Stimulated activated CD8-positive, alpha-beta memory T cell treated with anti-CD3 and anti-CD28 coated beads, Interleukin-4, amount 100 ng/mL, for 4 hours (primary cell): ENCODE data around the gene NFAT5.
A peak's percentile ranks its signal among the peaks of the same experiment; 100 is the strongest.

Experiments used
- DNase-seq, 2 donors: peaks; one replicate each; pipeline ENCODE4 v3.0.0-alpha.2; 2020; ENCODE audit warnings: low read depth in 2 of 2, low spot score in 1 of 2

Gene NFAT5

DNA sequence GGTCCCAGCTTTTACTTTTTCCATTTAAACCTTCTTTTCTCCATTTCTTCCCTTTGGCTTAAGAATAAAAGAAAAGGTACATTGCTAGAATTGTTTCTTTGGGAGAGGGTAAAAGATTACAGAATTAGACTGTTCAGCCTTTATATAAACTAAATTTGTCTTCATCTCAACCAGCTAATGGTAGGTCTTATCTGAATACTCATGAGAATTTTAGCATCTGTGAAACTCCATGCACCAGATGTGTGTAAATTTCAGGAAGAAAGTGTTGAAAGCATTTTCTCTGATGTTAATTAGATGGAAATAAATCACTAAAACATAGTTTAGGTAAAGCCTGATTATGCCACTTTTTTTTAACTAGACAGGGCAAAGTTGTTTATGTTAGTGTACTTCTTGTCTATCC is 135.7 kb downstream of the NFAT5 start:
- DNase-seq = no peak

DNA sequence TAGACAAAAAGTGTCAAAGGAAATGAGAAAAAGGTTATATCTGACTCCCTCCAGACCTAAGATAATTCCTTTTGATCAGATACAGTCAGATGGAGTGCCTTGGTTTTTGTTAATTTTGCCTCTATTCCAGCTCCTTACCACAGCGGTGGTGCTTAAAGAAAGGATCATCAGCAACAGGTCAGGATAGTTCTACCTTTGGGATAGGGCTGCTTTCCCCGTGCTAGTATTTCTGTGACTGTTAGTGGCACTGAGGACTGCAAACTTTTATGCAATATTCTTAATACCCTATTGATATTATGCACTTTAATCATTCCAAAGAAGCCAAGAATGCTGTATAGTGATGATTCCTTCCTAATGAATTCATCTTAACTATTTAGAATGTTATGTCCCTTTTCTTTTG is 136.1 kb downstream of the NFAT5 start:
- DNase-seq = no peak

DNA sequence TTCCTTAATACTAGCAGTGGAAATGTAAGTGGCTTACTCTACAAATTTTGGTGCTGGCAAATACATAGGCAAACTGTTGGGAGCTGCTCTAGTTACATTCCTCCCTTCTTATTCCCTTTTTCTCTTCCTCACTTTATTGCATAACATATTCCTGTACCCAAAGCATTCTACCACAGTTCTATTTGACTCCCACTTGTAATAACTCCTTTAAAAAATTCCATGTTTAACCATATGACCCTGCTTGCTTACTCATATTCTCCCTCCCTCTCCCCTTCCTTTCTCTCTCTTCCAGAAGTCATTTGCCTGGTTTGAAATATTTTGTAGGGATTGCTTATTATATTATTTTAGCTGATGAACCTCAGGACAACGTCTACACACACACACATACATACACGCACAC is 137.9 kb downstream of the NFAT5 start:
- DNase-seq = no peak

DNA sequence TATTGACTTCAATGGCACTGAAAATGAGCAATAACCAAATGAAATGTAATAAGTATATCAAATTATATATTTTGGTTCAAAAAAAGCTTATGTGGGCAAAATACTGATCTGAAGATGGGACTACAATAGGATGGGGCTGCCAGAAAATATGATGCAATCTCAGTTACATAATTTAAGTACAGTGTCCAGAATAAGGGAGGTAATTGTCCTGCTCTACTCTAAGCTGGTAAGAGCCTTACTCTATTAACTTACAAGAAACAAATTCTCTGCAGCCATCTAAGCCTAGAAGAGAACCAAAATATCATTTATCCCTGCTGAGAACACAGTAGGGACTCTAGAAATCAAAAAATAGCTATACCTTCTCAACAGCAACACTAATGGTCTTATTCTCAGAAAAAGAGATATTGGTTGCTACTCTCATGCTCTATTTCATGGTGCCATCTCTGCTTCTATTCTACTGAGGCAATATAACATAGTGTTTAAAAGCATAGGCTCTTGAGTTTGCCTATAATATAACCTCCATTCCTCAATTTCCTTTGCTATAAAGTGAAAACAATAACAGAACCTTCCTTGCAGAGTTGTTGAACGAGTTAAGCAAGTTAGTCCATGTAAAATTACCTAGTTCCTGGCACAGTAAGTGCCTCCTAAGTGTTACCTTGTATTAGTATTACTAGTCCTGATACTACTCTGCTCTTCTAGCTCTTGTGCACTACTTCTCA is 140.6 kb downstream of the NFAT5 start:
- DNase-seq = no peak

DNA sequence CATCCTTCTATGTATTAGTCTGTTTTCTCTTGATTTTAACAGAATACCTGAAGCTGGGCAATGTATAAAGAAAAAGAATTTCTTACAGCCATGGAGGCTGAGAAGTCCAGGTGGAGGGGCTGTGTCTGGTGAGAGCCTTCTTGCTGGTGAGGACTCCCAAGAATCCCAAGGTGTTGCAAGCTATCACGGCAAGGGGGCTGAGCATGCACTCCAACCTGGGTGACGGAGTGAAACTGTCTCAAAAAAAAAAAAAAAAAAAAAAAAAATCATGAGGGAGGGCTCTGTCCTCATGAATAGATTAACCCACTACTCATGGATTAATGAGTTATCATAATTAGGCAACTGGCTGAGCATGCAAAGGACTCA is 141.2 kb downstream of the NFAT5 start:
- DNase-seq = no peak

DNA sequence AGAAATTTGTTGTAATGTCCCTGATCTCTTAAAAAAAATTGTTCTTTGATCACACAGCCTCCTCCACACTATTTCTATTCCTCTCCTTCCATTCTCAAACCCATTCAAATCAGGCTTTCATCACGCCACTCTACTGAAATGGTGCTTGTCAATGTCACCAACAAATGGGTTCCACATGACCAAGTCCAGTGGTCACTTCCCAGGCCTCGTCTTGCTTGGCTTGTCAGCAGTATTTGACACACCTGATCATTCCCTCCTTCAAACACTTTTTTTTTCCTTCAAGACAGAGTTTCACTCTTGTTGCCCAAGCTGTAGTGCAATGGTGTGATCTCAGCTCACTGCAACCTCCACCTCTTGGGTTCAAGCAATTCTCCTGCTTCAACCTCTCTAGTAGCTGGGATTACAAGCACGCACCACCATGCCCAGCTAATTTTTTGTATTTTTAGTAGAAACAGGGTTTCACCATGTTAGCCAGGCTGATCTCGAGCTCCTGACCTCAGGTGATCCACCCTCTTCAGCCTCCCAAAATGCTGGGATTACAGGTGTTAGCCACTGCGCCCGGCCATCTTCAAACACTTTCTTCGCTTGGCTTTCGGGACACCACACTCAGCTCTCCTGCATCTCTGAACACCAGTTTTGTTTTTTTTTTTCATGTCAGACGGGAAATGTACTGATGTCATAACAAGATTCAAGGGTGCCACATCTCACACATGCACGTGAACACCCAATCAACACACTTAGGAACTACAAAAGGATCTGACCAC is 142.3 kb downstream of the NFAT5 start:
- DNase-seq = no peak

DNA sequence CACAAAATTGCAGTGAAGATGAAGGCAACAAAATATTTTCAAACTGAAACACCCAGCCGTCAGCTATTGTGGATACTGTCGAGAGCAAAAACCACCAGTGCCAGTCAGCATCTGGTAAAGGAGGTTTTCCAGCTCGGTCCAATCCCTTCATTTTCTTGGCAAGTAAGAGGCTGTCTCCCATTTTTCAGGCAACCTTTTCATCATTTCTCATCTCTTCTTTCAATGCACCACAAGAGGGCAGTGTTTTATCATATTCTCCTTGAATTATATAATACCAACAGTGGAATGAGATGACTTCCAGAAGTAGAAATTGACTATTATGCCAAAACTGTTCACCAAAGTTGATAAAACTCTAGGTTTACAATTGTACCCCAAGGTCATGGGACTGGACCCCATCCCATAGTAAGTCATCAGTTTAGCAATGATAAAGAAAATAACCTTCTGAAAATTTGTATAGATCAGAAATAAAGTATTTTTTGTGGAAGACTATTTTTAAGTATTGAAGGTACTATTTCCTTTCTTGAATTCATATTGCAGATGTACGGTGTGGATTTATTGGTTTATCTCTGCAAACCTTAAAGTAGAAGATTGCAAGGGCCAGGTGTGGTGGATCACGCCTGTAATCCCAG is 143.8 kb downstream of the NFAT5 start:
- no peak for DNase-seq

DNA sequence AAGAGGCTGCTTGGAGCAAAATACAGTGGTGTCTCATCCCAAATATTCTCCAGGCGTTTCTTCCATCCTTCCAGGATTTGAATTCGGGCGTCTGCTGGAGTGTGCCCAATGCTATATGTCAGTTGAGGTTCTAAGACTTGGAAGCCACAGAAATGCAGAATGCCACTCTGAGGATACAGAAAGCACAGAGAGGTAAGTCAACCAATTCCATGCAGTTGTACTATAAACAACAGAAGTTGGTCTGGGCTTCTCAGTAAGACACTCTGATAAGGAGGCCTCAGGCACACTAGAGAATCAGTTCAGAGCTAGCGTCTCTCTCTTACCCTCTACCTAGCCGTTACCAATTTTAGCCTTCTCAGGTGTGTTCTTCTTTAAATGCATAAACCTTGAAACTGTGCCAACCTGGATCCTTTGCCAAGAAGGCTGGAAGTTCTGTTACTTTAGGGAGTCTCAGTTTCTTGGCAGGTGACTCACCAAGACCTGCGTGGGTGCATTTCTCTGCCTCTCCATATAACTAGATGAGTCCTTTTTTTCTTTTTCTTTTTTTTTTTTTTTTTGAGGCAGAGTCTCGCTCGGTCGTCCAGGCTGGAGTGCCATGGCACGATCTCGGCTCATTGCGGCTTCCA is 145.5 kb downstream of the NFAT5 start:
- no peak for DNase-seq

DNA sequence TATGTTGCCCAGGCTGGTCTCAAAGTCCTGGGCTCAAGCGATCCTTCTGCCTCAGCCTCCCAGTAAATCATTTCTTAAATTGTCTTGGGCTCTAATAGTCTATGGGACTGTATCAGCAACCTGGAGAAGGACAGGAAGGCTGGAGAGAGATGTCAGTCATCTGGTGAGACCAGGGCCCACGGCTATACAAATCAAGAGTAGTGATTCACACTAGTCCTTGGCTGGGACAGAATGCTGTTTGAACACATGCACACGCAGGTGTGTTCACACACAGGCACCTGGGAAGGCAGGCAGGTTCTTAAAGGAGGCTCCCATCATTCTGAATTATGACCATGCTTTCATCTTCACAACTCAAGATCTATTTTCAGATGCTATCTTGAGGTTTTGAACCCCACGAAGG is 146.5 kb downstream of the NFAT5 start:
- DNase-seq = no peak

DNA sequence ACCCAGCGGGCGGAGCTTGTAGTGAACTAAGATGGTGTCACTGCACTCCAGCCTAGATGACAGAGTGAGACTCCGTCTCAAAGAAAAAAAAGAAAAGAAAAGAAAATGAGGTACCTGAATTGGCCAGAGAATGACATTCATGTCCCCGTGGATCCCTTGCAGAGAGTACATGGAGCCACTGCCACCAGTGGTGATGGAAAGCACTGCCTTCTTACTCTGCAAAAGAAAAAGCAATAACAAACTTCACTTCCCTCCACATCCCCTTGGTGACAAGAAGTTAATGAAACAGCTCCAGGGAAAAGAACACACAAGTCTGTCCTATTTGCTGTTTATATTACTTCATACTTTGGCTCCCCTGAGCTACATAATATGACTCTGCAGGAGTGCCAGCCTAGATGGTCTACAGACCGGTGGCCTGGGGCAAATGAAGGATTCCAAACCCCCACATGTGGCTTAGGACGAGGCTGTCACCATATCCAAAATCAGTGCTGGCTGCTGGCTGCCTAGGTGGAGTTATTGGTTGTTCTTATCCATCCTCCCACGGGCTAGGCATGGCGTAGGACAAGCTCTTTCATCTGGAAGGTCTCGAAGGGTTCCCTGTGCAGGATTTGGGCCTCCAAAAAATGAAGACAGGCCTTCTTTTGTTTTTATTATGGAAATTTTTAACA is 147.3 kb downstream of the NFAT5 start:
- no peak for DNase-seq

DNA sequence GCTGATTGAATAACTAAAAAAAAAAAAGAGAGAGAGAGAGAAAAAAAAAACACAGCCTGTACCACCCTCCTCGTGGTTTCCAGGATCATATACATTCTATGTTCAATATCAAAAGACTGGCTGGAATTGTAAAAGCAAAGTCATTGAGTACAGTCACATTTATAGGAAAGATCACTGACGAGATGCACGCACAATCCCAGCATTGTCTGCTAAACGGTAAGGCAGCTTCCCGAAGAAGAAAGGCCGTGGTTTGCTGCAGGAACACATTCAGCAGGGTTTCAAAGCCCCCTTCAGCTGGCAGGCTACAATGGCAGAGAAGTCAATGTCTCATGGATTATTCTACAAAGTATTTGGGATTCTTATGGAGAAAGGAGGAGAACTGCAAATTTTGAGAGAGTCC is 151.3 kb downstream of the NFAT5 start:
- no peak for DNase-seq

DNA sequence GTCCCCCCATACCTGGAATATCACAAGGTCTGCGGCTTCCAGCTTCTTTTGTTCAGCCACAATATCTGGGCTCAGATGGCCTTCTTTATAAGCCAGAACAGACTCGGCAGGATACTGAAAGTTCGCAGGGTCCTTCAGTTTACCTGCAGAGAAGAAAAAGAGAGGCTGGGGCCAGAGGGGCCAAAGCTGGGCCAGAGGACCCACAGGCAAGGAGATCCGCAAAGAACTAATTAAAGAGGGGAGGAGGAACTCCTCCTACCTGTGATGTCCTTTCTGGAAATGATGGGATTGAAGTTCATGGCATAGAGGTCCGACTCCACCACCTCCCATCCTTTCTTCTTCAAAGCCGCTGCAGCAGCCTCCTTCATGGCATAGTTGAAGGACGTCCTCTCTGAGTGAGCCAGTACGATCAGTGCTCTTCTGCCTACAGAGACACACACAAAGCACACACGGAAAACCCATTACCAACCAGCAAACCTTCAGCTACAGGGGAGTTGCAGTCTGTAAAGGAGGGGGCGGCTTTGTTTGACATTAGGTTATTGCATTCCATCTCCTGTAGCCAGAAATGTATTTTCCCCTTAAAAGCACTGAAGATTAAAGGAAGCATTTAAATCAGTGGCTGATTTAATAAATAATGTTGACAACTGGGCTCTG is 152.5 kb downstream of the NFAT5 start:
- DNase-seq = no peak

DNA sequence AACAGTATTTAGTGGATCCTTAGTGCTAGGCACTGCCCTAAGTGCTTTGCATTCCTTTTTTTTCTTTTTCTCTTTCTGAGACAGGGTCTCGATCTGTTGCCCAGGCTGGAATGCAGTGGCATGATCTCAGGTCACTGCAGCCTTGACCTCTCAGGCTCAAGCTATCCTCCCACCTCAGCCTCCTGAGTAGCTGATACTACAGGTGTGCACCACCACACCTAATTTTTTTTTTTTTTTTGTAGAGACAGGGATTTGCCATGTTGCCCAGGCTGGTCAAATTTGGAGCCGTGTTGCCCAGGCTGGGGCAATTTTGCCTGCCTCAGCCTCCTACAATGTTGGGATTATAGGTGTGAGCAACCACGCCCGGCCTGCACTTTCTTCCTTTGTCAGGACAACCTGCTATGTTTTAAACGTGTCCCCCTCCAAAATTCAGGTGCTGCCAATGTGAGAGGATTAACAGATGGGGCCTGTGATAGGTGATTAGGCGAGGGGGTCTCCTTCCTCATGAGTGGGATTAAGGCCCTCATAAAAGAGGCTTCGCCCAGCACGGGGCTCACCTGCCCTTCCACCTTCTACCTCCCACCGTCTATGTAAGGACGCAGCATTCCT is 155.2 kb downstream of the NFAT5 start:
- DNase-seq = no peak

DNA sequence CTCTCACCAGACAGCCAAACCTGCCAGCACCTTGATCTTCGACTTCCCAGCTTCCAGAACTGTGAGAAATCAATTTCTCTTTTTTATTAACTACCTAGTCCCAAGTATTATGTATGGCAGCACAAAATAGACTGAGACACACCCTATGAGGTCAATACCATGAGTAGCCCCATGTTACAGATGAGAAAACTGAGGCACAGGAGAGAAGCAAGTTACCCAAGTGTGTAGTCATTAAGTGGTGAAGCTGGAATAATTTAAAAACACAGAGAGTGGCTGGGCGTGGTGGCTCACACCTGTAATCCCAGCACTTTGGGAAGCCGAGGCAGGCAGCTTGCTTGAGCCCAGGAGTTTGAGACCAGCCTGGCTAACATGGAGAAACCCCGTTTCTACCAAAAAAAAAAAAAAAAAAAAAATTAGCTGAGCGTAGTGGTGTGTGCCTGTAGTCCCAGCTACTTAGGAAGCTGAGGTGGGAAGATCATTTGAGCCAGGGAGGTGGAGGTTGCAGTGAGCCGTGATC is 155.7 kb downstream of the NFAT5 start:
- no peak for DNase-seq

DNA sequence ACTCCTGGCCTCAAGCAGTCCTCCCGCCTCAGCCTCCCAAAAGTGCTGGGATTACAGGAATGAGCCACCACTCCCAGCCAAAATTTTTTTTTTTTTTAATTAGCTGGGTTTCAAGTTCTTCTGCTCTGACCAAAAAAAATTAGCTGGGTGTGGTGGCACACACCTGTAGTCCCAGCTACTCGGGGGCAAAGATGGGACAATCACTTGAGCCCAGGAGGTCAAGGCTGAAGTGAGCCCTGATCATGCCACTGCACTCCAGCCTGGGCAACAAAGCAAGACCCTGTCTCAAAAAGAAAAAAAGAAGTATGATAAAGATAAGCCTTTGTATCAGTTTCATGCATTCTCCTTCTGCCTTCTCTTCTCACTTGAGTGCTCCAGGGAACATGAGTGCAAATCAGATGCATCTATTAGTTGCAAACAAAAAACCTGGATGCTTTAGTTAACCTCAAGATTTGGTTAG is 158.7 kb downstream of the NFAT5 start:
- no peak for DNase-seq

DNA sequence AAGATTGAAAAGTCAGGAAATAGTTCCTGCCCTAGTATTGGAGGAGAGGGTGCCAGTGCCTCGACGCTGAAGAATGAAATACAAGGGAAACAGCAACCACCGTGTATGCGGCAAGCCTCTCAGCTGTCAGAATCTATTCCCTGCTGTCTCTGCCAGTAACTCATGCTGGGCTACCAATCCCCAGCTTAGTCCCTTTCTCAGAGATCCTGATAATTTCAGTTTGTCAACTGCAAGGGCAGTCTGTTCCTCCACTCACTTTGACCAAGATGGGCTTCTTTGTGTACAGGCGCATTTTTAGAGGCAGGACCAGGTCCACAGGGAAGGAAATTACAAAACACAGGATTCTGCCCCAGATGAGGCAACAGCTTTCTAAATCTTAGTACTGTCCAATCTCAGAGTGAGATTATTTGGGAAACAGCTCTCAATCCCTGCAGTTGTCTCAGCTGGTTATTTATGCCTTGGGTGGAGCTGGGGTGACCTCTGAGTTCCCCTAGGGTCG is 159.3 kb downstream of the NFAT5 start:
- no peak for DNase-seq

DNA sequence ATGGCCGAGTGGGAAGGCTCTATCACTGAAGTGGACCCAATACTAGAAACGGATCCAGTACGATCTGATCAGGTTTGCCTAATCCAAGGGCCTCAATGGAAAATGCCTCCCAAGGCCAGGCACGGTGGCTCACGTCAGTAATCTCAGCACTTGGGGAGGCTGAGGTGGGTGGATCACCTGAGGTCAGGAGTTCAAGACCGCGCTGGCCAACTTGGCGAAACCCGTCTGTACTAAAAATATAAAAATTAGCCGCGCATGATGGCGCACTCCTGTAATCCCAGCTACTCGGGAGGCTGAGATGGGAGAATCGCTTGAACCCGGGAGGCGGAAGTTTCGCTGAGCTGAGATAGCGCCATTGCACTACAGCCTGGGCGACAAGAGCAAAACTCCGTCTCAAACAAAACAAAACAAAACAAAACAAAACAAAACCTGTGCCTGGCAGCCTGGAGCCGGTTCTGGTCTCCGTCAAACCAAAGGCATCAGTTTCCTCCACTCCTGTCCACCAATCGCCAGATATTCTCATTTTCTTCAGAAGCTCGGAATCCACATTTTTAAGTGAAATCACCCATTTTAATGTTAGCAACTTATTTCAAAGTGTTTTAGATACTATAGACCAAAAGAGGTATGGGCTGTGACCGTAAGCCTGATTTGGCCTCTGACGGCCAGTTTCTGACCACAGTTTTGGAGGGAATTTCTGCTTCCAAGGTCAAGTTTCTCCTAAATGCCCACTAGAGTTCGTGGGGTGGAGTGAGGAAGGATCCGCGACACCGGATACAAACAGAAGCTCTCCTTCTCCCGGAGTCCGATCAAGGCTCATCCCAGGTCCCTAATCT is 159.9 kb downstream of the NFAT5 start:
- no peak for DNase-seq

DNA sequence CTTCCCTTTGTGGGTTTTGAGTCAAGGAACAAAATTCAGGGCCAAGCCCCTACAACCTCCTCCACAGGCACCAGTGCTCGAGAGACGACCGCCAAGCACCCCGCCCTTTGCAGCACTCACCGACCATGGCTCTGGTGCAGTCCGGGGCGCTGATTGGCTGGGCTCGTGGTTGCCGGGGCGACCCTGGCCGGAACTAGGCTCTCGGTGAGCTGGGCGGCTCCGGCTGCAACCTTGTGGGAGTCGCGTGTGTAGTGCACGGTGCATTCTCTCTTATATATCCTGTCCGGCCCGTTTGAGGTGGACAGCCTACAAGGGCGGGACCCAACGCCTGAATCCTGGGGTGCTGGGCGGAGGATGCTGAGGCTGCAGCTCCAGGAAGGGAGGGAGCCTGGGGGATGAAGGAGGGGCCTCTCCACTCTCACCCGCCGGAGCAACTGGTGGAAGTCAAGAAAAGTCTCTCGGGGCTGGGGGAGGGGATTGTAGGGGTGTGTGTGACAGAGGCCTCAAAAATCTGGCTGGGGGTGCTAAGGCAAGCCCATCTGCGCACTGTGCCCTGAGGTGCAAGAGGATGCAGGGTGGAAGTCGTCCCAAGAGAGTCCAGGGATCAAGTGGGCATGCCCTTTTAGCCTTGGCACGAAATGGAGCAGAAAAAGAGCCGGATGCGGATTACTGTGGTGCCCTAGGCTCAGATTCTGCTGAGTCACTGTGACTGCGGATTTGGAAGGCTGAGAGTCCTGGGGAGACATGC is 160.7 kb downstream of the NFAT5 start, which contains the start of gene NQO1:
NQO1 (minus strand) TSS at position 248 of the 748 bp plus-strand sequence; CDS start at position 127, 121 bp downstream.
- peak; percentile 63 to 72 for DNase-seq
